HG02970 (cell line): ENCODE data around the gene ANKS1B.
"Not testable (repeated sequence)": the region's sequence is repeated elsewhere in the genome, so short reads cannot be mapped to it uniquely, and the experiment has no call there.

Source experiments
- ATAC-seq: cut with Tn5 transposase; IDR thresholded peaks from one replicate; pipeline ENCODE4 v1.9.1; 2021; ENCODE audit warnings: mild to moderate bottlenecking, moderate library complexity, moderate number of reproducible peaks; ENCODE audit not compliant: unreplicated experiment, low FRiP score

Gene ANKS1B

GRCh38 chr12:99618657-99619056, 366.1 kb downstream of the ANKS1B start:
- ATAC-seq, result no peak

- ATAC-seq, result no peak
Observed at GRCh38 chr12:99611599-99611998, 373.1 kb downstream of the ANKS1B start.

- no peak for ATAC-seq
Observed at GRCh38 chr12:99611117-99611516, 373.6 kb downstream of the ANKS1B start.

- ATAC-seq, result no peak
Observed at GRCh38 chr12:99609455-99610181, 375.1 kb downstream of the ANKS1B start.

GRCh38 chr12:99600388-99600787, 384.3 kb downstream of the ANKS1B start:
- ATAC-seq, result peak; percentile 79

GRCh38 chr12:99598785-99599184, 386.0 kb downstream of the ANKS1B start:
- no peak for ATAC-seq

- ATAC-seq, result no peak
Observed at GRCh38 chr12:99596762-99597161, 388.0 kb downstream of the ANKS1B start.

- ATAC-seq, result not testable (repeated sequence)
Observed at GRCh38 chr12:99577125-99577524, 407.6 kb downstream of the ANKS1B start.

- no peak for ATAC-seq
Observed at GRCh38 chr12:99573980-99574379, 410.8 kb downstream of the ANKS1B start.

GRCh38 chr12:99567072-99567471, 417.7 kb downstream of the ANKS1B start:
- no peak for ATAC-seq

GRCh38 chr12:99558109-99558508, 426.6 kb downstream of the ANKS1B start:
- no peak for ATAC-seq

- ATAC-seq, result no peak
Observed at GRCh38 chr12:99553461-99553860, 431.3 kb downstream of the ANKS1B start.

GRCh38 chr12:99552022-99552421, 432.7 kb downstream of the ANKS1B start:
- ATAC-seq, result no peak

GRCh38 chr12:99549651-99550050, 435.1 kb downstream of the ANKS1B start:
- ATAC-seq, result no peak

- no peak for ATAC-seq
Observed at GRCh38 chr12:99549196-99549595, 435.5 kb downstream of the ANKS1B start.

- no peak for ATAC-seq
Observed at GRCh38 chr12:99544457-99544856, 440.3 kb downstream of the ANKS1B start.

GRCh38 chr12:99529966-99530365, 454.8 kb downstream of the ANKS1B start:
- ATAC-seq, result peak; percentile 90

GRCh38 chr12:99528478-99528877, 456.3 kb downstream of the ANKS1B start:
- ATAC-seq, result no peak

- no peak for ATAC-seq
Observed at GRCh38 chr12:99523853-99524252, 460.9 kb downstream of the ANKS1B start.

GRCh38 chr12:99522456-99522855, 462.3 kb downstream of the ANKS1B start:
- no peak for ATAC-seq

- ATAC-seq, result no peak
Observed at GRCh38 chr12:99521664-99522063, 463.1 kb downstream of the ANKS1B start.

- ATAC-seq, result no peak
Observed at GRCh38 chr12:99513066-99513465, 471.7 kb downstream of the ANKS1B start.

GRCh38 chr12:99505805-99506204, 478.9 kb downstream of the ANKS1B start:
- ATAC-seq, result no peak
